Measurements from ENCODE around the gene USH2A. TPM values are rescaled to one million over a fixed set of nuclear protein-coding genes. Genes with fewer than 3 reads are reported as not detected.

Gene USH2A
- total RNA-seq, 2 experiments from 2014 or later: not detected

DNA sequence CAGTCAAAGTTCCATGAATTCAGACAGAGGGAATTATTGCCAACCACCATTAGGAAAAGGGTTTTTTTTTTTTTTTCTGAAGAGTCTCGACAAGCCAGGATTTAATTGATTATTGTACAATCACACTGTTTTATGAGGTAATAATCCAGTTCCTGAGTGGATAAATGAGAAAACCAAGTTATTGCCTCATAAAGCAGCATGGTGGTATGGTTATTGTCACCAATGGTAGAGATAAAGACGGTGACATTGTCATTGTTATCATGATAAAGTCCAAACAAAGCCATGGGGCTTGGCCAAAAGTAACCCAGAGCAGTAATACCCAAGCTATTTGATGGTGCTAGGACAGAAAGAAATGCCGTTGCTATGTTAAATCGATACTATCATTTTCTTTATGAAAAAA lies 232.8 kb downstream of the USH2A start:
- H3K36me3 Mint-ChIP-seq (ENCODE audit: low read depth): no peaks in the 10 kb centered on the region
- no peaks in the 10 kb centered on the region for H3K4me1 Mint-ChIP-seq
- peaks cover 2% of the 10 kb centered on the region for H3K9me3 Mint-ChIP-seq (ENCODE audit: low read depth)
- H3K4me3 Mint-ChIP-seq: no peak overlapping the region
- ChIA-PET CTCF (no interaction called here), POLR2A (interaction anchor here (0.6 kb wide), 1 partner anchor 316 kb away, joined by 3 read pairs; no protein-coding TSS in a partner anchor)
- H3K27me3 Mint-ChIP-seq: no peaks in the 10 kb centered on the region
- intact Hi-C loops (cut with DNase I, micrococcal nuclease): no loop called here
- ATAC-seq (no peak), DNase-seq (no peak)
- no peak overlapping the region for H3K27ac Mint-ChIP-seq

DNA sequence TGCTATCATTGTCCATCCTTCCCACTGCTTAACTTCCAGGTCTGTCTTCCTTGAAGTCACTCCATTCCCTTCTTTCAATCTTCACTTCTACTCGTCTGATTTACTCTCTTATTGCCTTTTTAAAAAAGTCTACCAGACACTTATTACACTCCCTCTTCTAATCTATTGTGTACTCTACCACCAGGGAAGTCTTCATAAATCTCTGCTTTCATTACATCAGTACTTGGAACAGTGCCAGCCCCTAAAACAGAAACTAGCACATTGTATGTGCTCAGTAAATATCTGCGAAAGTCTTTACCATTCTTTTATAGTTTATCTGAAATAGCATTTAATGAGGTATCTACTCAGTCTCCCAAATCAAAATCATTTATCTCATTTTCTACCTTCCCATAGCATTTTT lies 236.4 kb downstream of the USH2A start:
- H3K27me3 Mint-ChIP-seq: no peaks in the 10 kb centered on the region
- ChIA-PET POLR2A (no interaction called here), CTCF (no interaction called here)
- ATAC-seq (no peak), DNase-seq (no peak)
- no peaks in the 10 kb centered on the region for H3K9me3 Mint-ChIP-seq (ENCODE audit: low read depth)
- no peak overlapping the region for H3K27ac Mint-ChIP-seq
- intact Hi-C loops (cut with DNase I, micrococcal nuclease): no loop called here
- H3K4me1 Mint-ChIP-seq: no peaks in the 10 kb centered on the region
- no peaks in the 10 kb centered on the region for H3K36me3 Mint-ChIP-seq (ENCODE audit: low read depth)
- no peak overlapping the region for H3K4me3 Mint-ChIP-seq

DNA sequence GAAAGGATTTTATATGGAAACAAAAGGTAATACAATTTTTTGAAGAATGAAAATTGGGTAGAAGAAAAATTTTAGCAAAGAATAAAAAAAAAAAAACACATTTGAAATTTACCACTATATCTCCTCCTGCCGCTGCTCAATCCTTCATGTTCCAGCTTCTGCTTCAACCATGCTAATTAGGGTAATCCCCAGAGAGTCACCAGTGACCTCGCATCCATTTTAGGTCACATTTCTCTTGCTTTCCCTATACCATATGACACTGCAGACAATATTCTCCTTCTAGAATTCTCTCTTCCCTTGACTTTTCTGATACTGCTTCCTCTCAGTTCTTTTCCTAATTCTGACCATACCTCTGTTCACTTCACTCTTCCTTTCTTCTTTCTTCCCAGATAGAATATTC lies 237.1 kb downstream of the USH2A start:
- Mint-ChIP-seq H3K9me3 (ENCODE audit: low read depth) (no peaks in the 10 kb centered on the region), H3K27ac (no peak overlapping the region), H3K27me3 (no peaks in the 10 kb centered on the region), H3K4me1 (no peaks in the 10 kb centered on the region), H3K36me3 (ENCODE audit: low read depth) (no peaks in the 10 kb centered on the region), H3K4me3 (no peak overlapping the region)
- ChIA-PET POLR2A (no interaction called here), CTCF (no interaction called here)
- intact Hi-C loops (cut with DNase I, micrococcal nuclease): no loop called here
- ATAC-seq: no peak
- DNase-seq: no peak

DNA sequence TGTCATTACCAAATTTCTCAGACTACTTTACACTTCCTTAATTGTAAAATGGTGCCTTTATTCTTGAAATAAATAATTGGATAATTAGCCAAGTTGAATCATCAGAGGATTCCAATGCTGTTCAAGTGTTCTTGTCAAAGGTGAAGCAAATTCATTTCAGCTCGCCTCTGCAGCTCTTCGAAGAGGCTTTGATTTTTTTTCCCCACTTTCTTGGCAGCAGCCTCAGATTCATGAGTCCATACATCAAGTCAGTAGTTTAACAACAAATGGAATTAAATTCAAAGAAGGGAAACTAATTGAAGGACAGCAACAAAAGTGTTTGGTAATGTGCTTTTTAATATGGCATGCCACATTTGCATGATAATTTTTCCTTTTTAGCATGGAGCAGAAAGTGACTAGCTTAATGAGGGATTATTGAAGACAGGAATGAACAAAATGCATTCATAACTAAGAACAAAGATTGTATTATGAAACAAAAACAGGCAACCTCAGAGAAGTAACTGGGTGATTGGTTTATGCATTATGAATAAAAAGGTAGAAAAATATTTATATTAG lies 239.0 kb downstream of the USH2A start:
- intact Hi-C loops (cut with DNase I, micrococcal nuclease): no loop called here
- Mint-ChIP-seq H3K9me3 (ENCODE audit: low read depth) (no peaks in the 10 kb centered on the region), H3K36me3 (ENCODE audit: low read depth) (no peaks in the 10 kb centered on the region), H3K27ac (no peak overlapping the region), H3K4me1 (no peaks in the 10 kb centered on the region), H3K4me3 (no peak overlapping the region), H3K27me3 (no peaks in the 10 kb centered on the region)
- POLR2A ChIA-PET: no interaction called here
- CTCF ChIA-PET: interaction anchor here (0.5 to 1.6 kb wide), 3 partner anchors 11 to 15 kb away, joined by 3 read pairs; no protein-coding TSS in a partner anchor
- ATAC-seq (no peak), DNase-seq (no peak)

DNA sequence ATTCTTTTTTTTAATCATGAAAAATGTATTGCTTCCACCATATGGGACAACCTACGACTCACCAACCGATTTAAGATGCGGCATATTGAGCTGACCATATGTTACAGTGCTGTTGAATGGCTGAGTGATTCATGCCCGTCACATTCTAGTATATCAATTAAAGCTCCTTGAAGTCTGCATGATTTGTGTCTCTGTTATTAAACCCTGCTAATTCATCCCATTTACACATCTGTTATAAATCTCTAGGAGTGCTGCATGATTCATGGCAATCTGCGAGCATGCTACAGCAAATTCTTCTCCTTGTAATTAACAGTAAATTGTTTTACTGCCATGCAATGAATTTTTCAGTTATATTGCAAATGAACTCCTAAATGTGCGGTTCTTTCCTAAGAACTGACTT lies 239.8 kb downstream of the USH2A start:
- no peak for DNase-seq
- ATAC-seq: no peak
- no peaks in the 10 kb centered on the region for H3K27me3 Mint-ChIP-seq
- no peak overlapping the region for H3K27ac Mint-ChIP-seq
- no peak overlapping the region for H3K4me3 Mint-ChIP-seq
- ChIA-PET POLR2A (no interaction called here), CTCF (interaction anchor here (1.6 kb wide), 1 partner anchor 10 kb away, joined by 3 read pairs; no protein-coding TSS in a partner anchor)
- no peaks in the 10 kb centered on the region for H3K9me3 Mint-ChIP-seq (ENCODE audit: low read depth)
- intact Hi-C loops (cut with DNase I, micrococcal nuclease): no loop called here
- no peaks in the 10 kb centered on the region for H3K4me1 Mint-ChIP-seq
- H3K36me3 Mint-ChIP-seq (ENCODE audit: low read depth): no peaks in the 10 kb centered on the region

DNA sequence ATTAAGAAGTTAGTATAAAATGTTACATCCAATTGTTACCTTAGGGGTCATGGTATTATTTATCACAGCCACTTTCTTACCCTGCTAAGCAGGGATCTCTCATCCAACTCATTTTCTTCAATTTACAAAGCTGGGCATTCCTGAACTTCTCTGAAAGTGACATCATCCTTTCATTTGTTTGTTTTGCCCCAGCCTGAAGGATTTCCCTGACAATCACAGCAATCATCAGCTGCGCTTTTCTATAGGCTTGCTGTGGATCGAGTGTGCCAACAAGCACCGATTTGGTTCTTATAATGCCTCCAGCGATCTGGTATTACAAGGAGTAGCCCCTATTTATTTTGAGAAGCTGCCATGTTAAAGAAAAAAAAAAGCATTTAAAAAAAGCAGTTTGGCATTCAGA lies 240.2 kb downstream of the USH2A start:
- H3K4me1 Mint-ChIP-seq: no peaks in the 10 kb centered on the region
- H3K27ac Mint-ChIP-seq: no peak overlapping the region
- no peaks in the 10 kb centered on the region for H3K36me3 Mint-ChIP-seq (ENCODE audit: low read depth)
- no peaks in the 10 kb centered on the region for H3K27me3 Mint-ChIP-seq
- no peak for ATAC-seq
- DNase-seq: no peak
- H3K9me3 Mint-ChIP-seq (ENCODE audit: low read depth): no peaks in the 10 kb centered on the region
- ChIA-PET CTCF (interaction anchor here (1.6 kb wide), 1 partner anchor 10 kb away, joined by 3 read pairs; no protein-coding TSS in a partner anchor), POLR2A (no interaction called here)
- H3K4me3 Mint-ChIP-seq: no peak overlapping the region
- intact Hi-C loops (cut with DNase I, micrococcal nuclease): no loop called here

DNA sequence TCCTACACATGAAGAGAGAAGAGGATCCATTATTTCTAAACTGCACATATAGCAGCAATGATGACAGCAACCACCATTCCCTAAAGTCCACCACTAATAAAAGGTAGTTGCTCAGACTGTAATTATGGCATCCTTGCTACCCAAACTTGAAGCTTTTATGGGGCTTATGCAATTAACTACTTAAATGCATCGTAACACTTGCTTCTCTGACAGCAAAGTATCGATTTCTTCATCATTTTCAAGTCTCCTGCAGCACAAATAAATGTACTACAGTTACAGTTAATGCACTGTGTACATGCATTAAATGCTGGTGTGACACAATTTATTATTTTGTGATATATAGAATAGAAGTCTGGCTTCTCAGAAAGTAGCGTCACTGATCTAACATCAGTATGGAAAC lies 241.7 kb downstream of the USH2A start:
- H3K4me1 Mint-ChIP-seq: no peaks in the 10 kb centered on the region
- ATAC-seq: no peak
- H3K27ac Mint-ChIP-seq: no peak overlapping the region
- ChIA-PET CTCF (interaction anchor here (0.6 kb wide), 1 partner anchor 387 kb away, joined by 3 read pairs; no protein-coding TSS in a partner anchor), POLR2A (no interaction called here)
- intact Hi-C loops (cut with DNase I, micrococcal nuclease): no loop called here
- H3K4me3 Mint-ChIP-seq: no peak overlapping the region
- no peaks in the 10 kb centered on the region for H3K36me3 Mint-ChIP-seq (ENCODE audit: low read depth)
- no peaks in the 10 kb centered on the region for H3K27me3 Mint-ChIP-seq
- no peak for DNase-seq
- H3K9me3 Mint-ChIP-seq (ENCODE audit: low read depth): no peaks in the 10 kb centered on the region

DNA sequence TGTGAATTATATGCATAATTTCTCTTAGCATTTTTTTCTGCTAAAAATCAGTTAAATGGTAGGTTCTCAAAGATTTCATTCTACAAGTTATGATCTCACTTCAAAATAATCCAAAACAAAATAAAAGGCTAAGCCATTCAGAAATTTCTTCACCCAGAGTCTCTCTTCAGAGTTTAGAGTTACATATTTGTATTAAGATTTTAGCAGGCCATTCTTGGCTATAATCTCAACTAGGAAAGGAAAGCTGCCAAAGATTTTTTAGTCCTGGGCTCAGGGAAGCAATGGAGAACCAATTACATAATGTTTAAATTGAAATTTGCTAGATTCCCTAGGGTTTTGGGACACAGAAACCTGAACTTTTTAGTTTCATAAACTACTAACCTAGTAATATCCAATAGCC lies 245.0 kb downstream of the USH2A start:
- intact Hi-C loops (cut with DNase I, micrococcal nuclease): no loop called here
- no peak overlapping the region for H3K27ac Mint-ChIP-seq
- CTCF ChIA-PET: no interaction called here
- no peaks in the 10 kb centered on the region for H3K36me3 Mint-ChIP-seq (ENCODE audit: low read depth)
- H3K9me3 Mint-ChIP-seq (ENCODE audit: low read depth): no peaks in the 10 kb centered on the region
- no peaks in the 10 kb centered on the region for H3K27me3 Mint-ChIP-seq
- no peaks in the 10 kb centered on the region for H3K4me1 Mint-ChIP-seq
- ATAC-seq: no peak
- H3K4me3 Mint-ChIP-seq: no peak overlapping the region
- no peak for DNase-seq
- POLR2A ChIA-PET: no interaction called here

DNA sequence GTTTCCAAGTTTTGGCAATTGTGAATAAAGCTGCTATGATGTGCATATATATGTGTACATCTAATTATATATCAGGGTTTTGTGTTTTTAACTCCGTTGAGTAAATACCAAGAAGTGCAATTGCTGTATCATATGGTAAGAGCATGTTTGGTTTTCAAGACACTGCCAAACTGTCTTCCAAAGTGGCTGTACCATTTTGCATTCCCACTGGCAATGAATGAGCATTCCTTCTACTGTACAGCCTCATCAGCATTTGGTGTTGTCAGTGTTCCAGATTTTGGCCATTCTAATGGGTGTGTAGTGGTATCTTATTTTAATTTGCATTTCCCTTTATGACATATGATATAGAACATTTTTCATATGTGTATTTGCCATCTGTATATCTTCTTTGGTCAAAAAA lies 246.3 kb downstream of the USH2A start:
- CTCF ChIA-PET: interaction anchor here (0.7 kb wide), 1 partner anchor 590 kb away, joined by 4 read pairs; no protein-coding TSS in a partner anchor
- DNase-seq: no peak
- no peak overlapping the region for H3K27ac Mint-ChIP-seq
- no peaks in the 10 kb centered on the region for H3K4me1 Mint-ChIP-seq
- intact Hi-C loops (cut with DNase I, micrococcal nuclease): no loop called here
- POLR2A ChIA-PET: no interaction called here
- no peaks in the 10 kb centered on the region for H3K9me3 Mint-ChIP-seq (ENCODE audit: low read depth)
- H3K36me3 Mint-ChIP-seq (ENCODE audit: low read depth): no peaks in the 10 kb centered on the region
- no peaks in the 10 kb centered on the region for H3K27me3 Mint-ChIP-seq
- ATAC-seq: no peak
- H3K4me3 Mint-ChIP-seq: no peak overlapping the region

DNA sequence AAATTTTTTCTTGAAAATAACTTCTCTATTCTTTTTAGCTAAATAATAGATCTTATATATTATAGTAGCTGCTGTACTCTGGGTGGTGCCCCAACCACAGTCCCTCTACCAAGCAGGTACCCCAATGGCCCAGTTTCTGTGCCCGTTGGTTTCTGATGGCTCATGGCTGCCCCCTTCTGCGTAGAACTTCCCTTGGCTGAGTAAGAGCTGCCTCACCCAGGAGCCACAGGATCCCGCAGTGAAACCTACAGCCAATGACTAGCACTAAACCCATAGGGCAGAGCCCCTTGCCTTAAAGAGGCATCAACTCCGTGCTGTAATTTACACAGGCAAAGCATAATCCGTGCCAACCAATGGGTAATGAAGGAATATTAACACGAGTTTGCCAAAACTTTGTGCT lies 247.5 kb downstream of the USH2A start:
- no peaks in the 10 kb centered on the region for H3K27me3 Mint-ChIP-seq
- no peaks in the 10 kb centered on the region for H3K4me1 Mint-ChIP-seq
- no peaks in the 10 kb centered on the region for H3K36me3 Mint-ChIP-seq (ENCODE audit: low read depth)
- no peak for ATAC-seq
- no peak for DNase-seq
- H3K9me3 Mint-ChIP-seq (ENCODE audit: low read depth): no peaks in the 10 kb centered on the region
- no peak overlapping the region for H3K4me3 Mint-ChIP-seq
- H3K27ac Mint-ChIP-seq: no peak overlapping the region
- ChIA-PET CTCF (interaction anchor here (0.6 kb wide), 1 partner anchor 83 kb away, joined by 3 read pairs; no protein-coding TSS in a partner anchor), POLR2A (no interaction called here)
- intact Hi-C loops (cut with DNase I, micrococcal nuclease): no loop called here

DNA sequence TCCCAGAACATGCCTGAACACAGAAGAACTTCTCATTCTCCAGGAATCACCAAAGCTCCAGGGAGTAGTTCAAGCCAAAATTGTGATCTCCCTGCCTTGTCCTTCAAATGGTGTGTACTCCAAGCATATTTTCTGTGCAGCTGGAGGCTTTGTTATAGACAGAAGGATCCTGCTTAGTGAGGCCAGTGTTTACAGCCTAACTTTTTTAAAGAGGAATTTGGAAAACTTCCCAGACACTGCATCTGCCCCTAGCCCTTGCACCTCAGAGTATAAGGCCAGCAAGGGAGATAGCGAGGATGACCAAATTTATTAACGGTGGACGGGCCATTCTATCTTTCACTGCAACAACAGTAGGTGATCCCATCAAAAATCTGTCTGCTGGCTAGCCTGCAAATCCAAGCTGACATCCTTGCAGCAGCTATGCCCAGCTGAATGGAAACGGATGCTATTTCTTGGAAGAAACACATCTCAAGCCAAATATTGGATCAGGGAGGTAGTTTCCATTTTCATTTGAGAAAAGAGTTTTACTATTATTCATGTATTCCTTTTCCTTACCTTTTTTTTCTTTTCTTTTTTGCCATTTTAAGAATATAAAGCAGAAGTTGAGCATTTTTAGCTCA lies 249.8 kb downstream of the USH2A start:
- H3K36me3 Mint-ChIP-seq (ENCODE audit: low read depth): no peaks in the 10 kb centered on the region
- DNase-seq (no peak), ATAC-seq (no peak)
- no peaks in the 10 kb centered on the region for H3K27me3 Mint-ChIP-seq
- no peaks in the 10 kb centered on the region for H3K4me1 Mint-ChIP-seq
- intact Hi-C loops (cut with DNase I, micrococcal nuclease): no loop called here
- no peak overlapping the region for H3K4me3 Mint-ChIP-seq
- ChIA-PET CTCF (interaction anchor here (0.9 kb wide), 1 partner anchor 10 kb away, joined by 3 read pairs; no protein-coding TSS in a partner anchor), POLR2A (no interaction called here)
- H3K27ac Mint-ChIP-seq: no peak overlapping the region
- H3K9me3 Mint-ChIP-seq (ENCODE audit: low read depth): no peaks in the 10 kb centered on the region

DNA sequence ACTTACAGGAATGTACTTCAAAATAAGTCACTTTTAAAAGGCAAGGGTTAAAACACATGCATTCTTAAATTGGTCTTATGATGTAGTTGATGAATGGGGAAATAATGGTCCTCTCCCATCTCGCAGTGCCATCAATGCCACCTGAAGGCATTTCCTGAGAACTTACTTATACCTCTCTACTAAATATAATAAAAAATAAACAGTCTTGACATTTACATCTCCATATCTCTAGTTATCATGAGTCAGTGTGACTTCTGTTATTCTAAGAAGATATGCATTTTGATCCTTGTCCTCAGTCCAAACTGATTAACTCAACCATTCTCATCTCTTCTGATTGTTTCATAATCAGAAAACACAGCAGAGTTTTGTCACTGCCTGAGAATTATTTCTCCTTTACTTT lies 253.9 kb downstream of the USH2A start:
- no peak overlapping the region for H3K27ac Mint-ChIP-seq
- peaks cover 2% of the 10 kb centered on the region for H3K9me3 Mint-ChIP-seq (ENCODE audit: low read depth)
- H3K36me3 Mint-ChIP-seq (ENCODE audit: low read depth): no peaks in the 10 kb centered on the region
- ATAC-seq: no peak
- intact Hi-C loops (cut with DNase I, micrococcal nuclease): no loop called here
- no peaks in the 10 kb centered on the region for H3K27me3 Mint-ChIP-seq
- CTCF ChIA-PET: interaction anchor here (0.7 kb wide), 1 partner anchor 15 kb away, joined by 3 read pairs; no protein-coding TSS in a partner anchor
- POLR2A ChIA-PET: no interaction called here
- H3K4me1 Mint-ChIP-seq: no peaks in the 10 kb centered on the region
- no peak for DNase-seq
- no peak overlapping the region for H3K4me3 Mint-ChIP-seq

Measured in activated CD4-positive, alpha-beta T cell treated with anti-CD3 and anti-CD28 coated beads for 36 hours (primary cell).